H1 (cell line): Measurements from ENCODE around the gene ARHGAP32. TPM values are rescaled to one million over a fixed set of nuclear protein-coding genes. Genes with fewer than 3 reads are reported as not detected.

Experiments
- CTCF ChIA-PET: fragments of 300-600 bp; sonication (Branson Sonifier 250); formaldehyde crosslinking; loops from one replicate; lab custom pipeline; 2021; ENCODE audit not compliant: partially characterized antibody; lab: Charles Lee
- POLR2A ChIA-PET: fragments of 300-600 bp; sonication (Branson Sonifier 250); formaldehyde crosslinking; loops from one replicate; lab custom pipeline; 2021; ENCODE audit warnings: inconsistent platforms; ENCODE audit not compliant: partially characterized antibody; lab: Charles Lee
- DNase-seq, 2 experiments: peaks; one replicate each; pipeline versions ENCODE4 v3.0.0 to v3.0.0-alpha.2; 2010 to 2022; ENCODE audit warnings: low spot score in 2 of 2, low read depth in 1 of 2, mixed read lengths in 1 of 2
- FAIRE-seq: peaks from 2 replicates; lab custom pipeline; 2011; peaks lifted over from hg19 to GRCh38; lab: Jason Lieb, UNC
- H2AFZ ChIP-seq: 2 replicates; pipeline ENCODE4 v1.8.1; 2012; ENCODE audit warnings: low read length, inconsistent platforms
- H2AK5ac ChIP-seq: 2 replicates; pipeline ENCODE4 v1.6.1; 2013; ENCODE audit warnings: low read depth, low read length
- H2BK120ac ChIP-seq: replicated peaks from 2 replicates; pipeline ENCODE3; 2013; ENCODE audit warnings: low read depth, low read length, inconsistent platforms
- H2BK12ac ChIP-seq: 2 replicates; pipeline ENCODE4 v1.6.1; 2013; ENCODE audit warnings: low read depth, low read length
- H2BK15ac ChIP-seq: 2 replicates; pipeline ENCODE4 v1.6.1; 2013; ENCODE audit warnings: low read length
- H2BK20ac ChIP-seq: 2 replicates; pipeline ENCODE4 v1.6.1; 2013; ENCODE audit warnings: low read length
- H2BK5ac ChIP-seq: 2 replicates; pipeline ENCODE4 v1.6.1; 2013; ENCODE audit warnings: low read depth, low read length
- H3K14ac ChIP-seq: 2 replicates; pipeline ENCODE4 v1.6.1; 2013; ENCODE audit warnings: inconsistent platforms; ENCODE audit not compliant: insufficient read length
- H3K18ac ChIP-seq: 2 replicates; pipeline ENCODE4 v1.6.1; 2013; ENCODE audit warnings: low read length; ENCODE audit errors: extremely low read depth
- H3K23ac ChIP-seq: 2 replicates; pipeline ENCODE4 v1.6.1; 2013; ENCODE audit warnings: inconsistent platforms; ENCODE audit not compliant: insufficient read length
- H3K23me2 ChIP-seq: 2 replicates; pipeline ENCODE4 v1.6.1; 2013; ENCODE audit warnings: low read depth, low read length
- H3K27ac ChIP-seq: 2 replicates; pipeline ENCODE4 v1.6.1; 2011; ENCODE audit warnings: low read depth, low read length, inconsistent platforms
- H3K27me3 ChIP-seq, 4 experiments: replicated peaks in 1 of 4; 1 replicate in 1 of 4; 2 replicates in 3 of 4; pipeline versions ENCODE4 v1.6.1 to v1.8.1; 2011 to 2013; ENCODE audit warnings: low read length in 3 of 4, mild to moderate bottlenecking in 3 of 4, inconsistent platforms in 2 of 4, mixed read lengths in 2 of 4, moderate library complexity in 1 of 4; ENCODE audit not compliant: control insufficient read depth in 3 of 4, insufficient read depth in 3 of 4; ENCODE audit errors: extremely low read depth in 1 of 4
- H3K36me3 ChIP-seq, 4 experiments: 2 replicates each; pipeline versions ENCODE4 v1.6.1 to v1.8.1; 2011 to 2013; ENCODE audit warnings: mild to moderate bottlenecking in 4 of 4, low read length in 3 of 4, moderate library complexity in 2 of 4, control low read depth in 1 of 4, inconsistent platforms in 1 of 4; ENCODE audit not compliant: insufficient read depth in 4 of 4, control insufficient read depth in 2 of 4
- H3K4ac ChIP-seq: replicated peaks from 2 replicates; pipeline ENCODE3; 2013; ENCODE audit warnings: low read length, low read depth, mixed read lengths, inconsistent platforms; ENCODE audit not compliant: insufficient read length
- H3K4me1 ChIP-seq, 4 experiments: replicated peaks in 1 of 4; 1 replicate in 1 of 4; 2 replicates in 3 of 4; pipeline versions ENCODE4 v1.6.1 to v1.8.1; 2011 to 2013; ENCODE audit warnings: low read length in 3 of 4, inconsistent platforms in 2 of 4, mixed read lengths in 1 of 4; ENCODE audit not compliant: insufficient read depth in 4 of 4, control insufficient read depth in 3 of 4
- H3K4me2 ChIP-seq, 2 experiments: 2 replicates each; pipeline versions ENCODE4 v1.6.1 to v1.8.1; 2011 to 2013; ENCODE audit warnings: low read depth in 2 of 2, low read length in 2 of 2, control low read depth in 1 of 2, inconsistent platforms in 1 of 2, mild to moderate bottlenecking in 1 of 2; ENCODE audit not compliant: insufficient read depth in 1 of 2
- H3K4me3 ChIP-seq, 4 experiments: fragments of 200-600, 300-600 bp in 1 of 4; sonication (generic), shearing (Covaris generic), sonication (Bioruptor Twin) in 1 of 4; 2 replicates each; pipeline versions ENCODE4 v1.5.1 to v1.8.1; 2011 to 2016; ENCODE audit warnings: low read length in 4 of 4, low read depth in 3 of 4, control low read depth in 2 of 4, inconsistent platforms in 2 of 4, mild to moderate bottlenecking in 2 of 4, mixed read lengths in 1 of 4, moderate library complexity in 1 of 4; ENCODE audit not compliant: insufficient read depth in 2 of 4; ENCODE audit errors: extremely low read depth in 1 of 4
- H3K56ac ChIP-seq: replicated peaks from 2 replicates; pipeline ENCODE3; 2013; ENCODE audit warnings: low read depth, mild to moderate bottlenecking, mixed read lengths, low read length, inconsistent platforms; ENCODE audit not compliant: insufficient read length
- H3K79me1 ChIP-seq: 2 replicates; pipeline ENCODE4 v1.6.1; 2013; ENCODE audit warnings: low read depth, low read length, control low read depth
- H3K79me2 ChIP-seq, 2 experiments: 2 replicates each; pipeline versions ENCODE4 v1.6.1 to v1.8.1; 2012 to 2013; ENCODE audit warnings: low read length in 2 of 2, mild to moderate bottlenecking in 2 of 2, inconsistent platforms in 1 of 2; ENCODE audit not compliant: insufficient read depth in 2 of 2, control insufficient read depth in 1 of 2
- H3K9ac ChIP-seq, 4 experiments: replicated peaks in 1 of 4; 1 replicate in 1 of 4; 2 replicates in 3 of 4; pipeline versions ENCODE4 v1.6.1 to v1.8.1; 2011 to 2013; ENCODE audit warnings: low read depth in 3 of 4, low read length in 3 of 4, control low read depth in 2 of 4, mild to moderate bottlenecking in 2 of 4, moderate library complexity in 2 of 4, inconsistent platforms in 1 of 4; ENCODE audit errors: extremely low read depth in 1 of 4
- H3K9me3 ChIP-seq, 2 experiments: 2 replicates each; pipeline versions ENCODE4 v1.6.1 to v1.8.1; 2012 to 2013; ENCODE audit warnings: mild to moderate bottlenecking in 2 of 2, moderate library complexity in 2 of 2, control low read depth in 1 of 2, inconsistent platforms in 1 of 2, low read depth in 1 of 2, low read length in 1 of 2, mixed read lengths in 1 of 2; ENCODE audit not compliant: insufficient read depth in 2 of 2
- H4K20me1 ChIP-seq, 2 experiments: replicated peaks in 1 of 2; 2 replicates each; pipeline versions ENCODE3 to v1.8.1; 2011 to 2013; ENCODE audit warnings: inconsistent platforms in 2 of 2, low read length in 2 of 2, mild to moderate bottlenecking in 1 of 2; ENCODE audit not compliant: insufficient read depth in 2 of 2, control insufficient read depth in 1 of 2
- H4K5ac ChIP-seq: 2 replicates; pipeline ENCODE4 v1.6.1; 2013; ENCODE audit warnings: low read length, low read depth, mixed read lengths, inconsistent platforms; ENCODE audit not compliant: insufficient read length
- H4K8ac ChIP-seq: 2 replicates; pipeline ENCODE4 v1.8.0; 2013; ENCODE audit warnings: mild to moderate bottlenecking, moderate library complexity, low read length, inconsistent platforms; ENCODE audit not compliant: insufficient read depth; ENCODE audit errors: extremely low read depth
- H4K91ac ChIP-seq: replicated peaks from 2 replicates; pipeline ENCODE3; 2013; ENCODE audit warnings: low read length, mixed read lengths, inconsistent platforms; ENCODE audit not compliant: insufficient read length
- CHD2 ChIP-seq: IDR thresholded peaks from 2 replicates; pipeline ENCODE4 v1.6.1; 2012; ENCODE audit warnings: low read length, improper control_type of control experiment
- GABPA ChIP-seq: IDR thresholded peaks from 2 replicates; pipeline ENCODE4 v1.6.1; 2011; ENCODE audit warnings: mild to moderate bottlenecking, low read length, moderate library complexity, borderline replicate concordance; ENCODE audit not compliant: insufficient read depth
- POU5F1 ChIP-seq: IDR thresholded peaks from 2 replicates; pipeline ENCODE4 v1.6.1; 2011; ENCODE audit warnings: low read depth, mild to moderate bottlenecking, low read length, moderate library complexity
- SUZ12 ChIP-seq: fragments of 200-600 bp; sonication (generic); IDR thresholded peaks from 2 replicates; pipeline ENCODE4 v1.6.1; 2012; ENCODE audit warnings: mild to moderate bottlenecking, inconsistent platforms, low read length, moderate library complexity, mixed read lengths
- TBP ChIP-seq: IDR thresholded peaks from 2 replicates; pipeline ENCODE4 v1.6.1; 2011; ENCODE audit warnings: low read depth, low read length, improper control_type of control experiment
- WGBS, 2 experiments: shearing (Covaris generic) in 1 of 2; methylation state at CpG; one replicate each; pipeline versions ENCODE4 v1.1.6 to v1.1.7; 2013 to 2015; ENCODE audit warnings: low lambda C conversion rate in 2 of 2, mixed read lengths in 2 of 2, inconsistent platforms in 1 of 2, low coverage in 1 of 2, missing lambda C conversion rate in 1 of 2; ENCODE audit not compliant: insufficient replicate concordance in 2 of 2, insufficient coverage in 1 of 2, insufficient read length in 1 of 2; ENCODE audit errors: extremely low coverage in 1 of 2, missing lambda C conversion rate in 1 of 2; 5-methylcytosine and 5-hydroxymethylcytosine counted together
- polyA plus RNA-seq, 7 experiments: library from polyadenylated mRNA; depleted of rRNA in 3 of 7; stranded (reverse) in 5 of 7; unstranded in 2 of 7; fragments of >200 nt in 5 of 7; fragments of 200-250 nt in 2 of 7; gene quantifications; 1 replicate in 5 of 7; 2 replicates in 1 of 7; 4 replicates in 1 of 7; pipeline versions ENCODE4 v1.2.1 to v1.2.3, GENCODE V29; 2011 to 2013; ENCODE audit warnings: missing spikeins in 2 of 7, mixed read lengths in 2 of 7
- total RNA-seq: library from RNA; stranded (reverse); fragmentation: NEBNext Ultra II Directional; extraction: Animal tissue kit (Norgen Biotek cat#: 25700); gene quantifications from 2 replicates; pipeline ENCODE4 v1.2.1, GENCODE V29; 2021

The ARHGAP32 gene
- total and polyA plus RNA-seq, 2 of the 8 experiments (the other 6 are each of a cell fraction or from before 2014, with no cell fraction given): 13.7 to 30.0 TPM

- Histone ChIP-seq H2BK120ac (no peak overlapping the region), H4K91ac (no peak overlapping the region), H3K9me3 (no peaks in the 10 kb centered on the region; a peak in 1 of 4 replicates), H3K79me1 (no peaks in the 10 kb centered on the region), H3K23me2 (no peaks in the 10 kb centered on the region), H2BK5ac (no peak overlapping the region), H3K36me3 (no peaks in the 10 kb centered on the region; a peak in 1 of 8 replicates), H3K4ac (no peak overlapping the region), H4K20me1 (no peaks in the 10 kb centered on the region), H4K5ac (no peak overlapping the region), H2BK12ac (no peak overlapping the region), H3K9ac (no peak overlapping the region), H2BK20ac (no peak overlapping the region), H3K4me2 (no peak overlapping the region), H3K4me3 (no peak overlapping the region), H2AK5ac (no peak overlapping the region), H3K18ac (no peak overlapping the region), H3K23ac (no peak overlapping the region), H2AFZ (no peak overlapping the region), H3K79me2 (peaks cover 0 to 47% of the 10 kb centered on the region in 2 experiments; a peak in 2 of 4 replicates), H3K4me1 (peaks cover 0 to 5% (median 2%) of the 10 kb centered on the region in 4 experiments; a peak in 4 of 7 replicates), H2BK15ac (no peak overlapping the region), H3K14ac (no peak overlapping the region), H3K27ac (no peak overlapping the region), H3K27me3 (no peaks in the 10 kb centered on the region), H4K8ac (no peak overlapping the region), H3K56ac (no peak overlapping the region)
- no peak for FAIRE-seq
- TF ChIP-seq CHD2 (no peak), POU5F1 (no peak), GABPA (no peak), SUZ12 (no peak), TBP (no peak)
- ChIA-PET CTCF (no interaction called here), POLR2A (no interaction called here)
- no peak for DNase-seq
- WGBS, 2 experiments: 92% methylated on average over 2 of the region's 2 CpGs; no CpG with 5 or more reads in 1 of the 2 experiments
Measured at GRCh38 chr11:129146191-129146590, 45.9 kb downstream of the ARHGAP32 start.
